ENCODE measurements around the gene GIPR.
A peak's percentile ranks its signal among the peaks of the same experiment; 100 is the strongest.
"Not testable (repeated sequence)": the region's sequence is repeated elsewhere in the genome, so short reads cannot be mapped to it uniquely, and the experiment has no call there.

The GIPR gene

GRCh38 chr19:45716359-45717130, 48.5 kb downstream of the GIPR start:
- no peak for TF ChIP-seq EZH2phosphoT487 (IDR thresholded peaks at IDR 0.05; ENCODE audit: borderline replicate concordance, low read length)
- peak; percentile 27 for TF ChIP-seq CTCF (IDR thresholded peaks at IDR 0.05; ENCODE audit: low read depth, low read length, poor library complexity, severe bottlenecking)
- peaks cover 24% of the 10 kb centered on the region for H3K4me1 ChIP-seq (ENCODE audit: control insufficient read depth, low read length)
- H3K9me3 ChIP-seq (ENCODE audit: control insufficient read depth, insufficient read depth, low read length) = no peaks in the 10 kb centered on the region
- no peaks in the 10 kb centered on the region for H3K9me2 ChIP-seq (replicated peaks; ENCODE audit: control insufficient read depth, low read length)
- peaks cover 66% of the 10 kb centered on the region for H3K79me2 ChIP-seq (ENCODE audit: control insufficient read depth, low read length)
- no peaks in the 10 kb centered on the region for H4K20me1 ChIP-seq (ENCODE audit: control insufficient read depth, insufficient read depth, low read depth, low read length)
- peak overlapping the region; percentile 47 for H3K27ac ChIP-seq (ENCODE audit: low read depth, low read length)
- no peaks in the 10 kb centered on the region for H3K27me3 ChIP-seq (ENCODE audit: control insufficient read depth, low read length)
- H3K4me2 ChIP-seq (ENCODE audit: low read length) = peak overlapping the region; percentile 68
- peaks cover 25% of the 10 kb centered on the region for H3K36me3 ChIP-seq (ENCODE audit: control insufficient read depth, low read length)
- H3F3A ChIP-seq (ENCODE audit: control insufficient read depth, insufficient read depth) = peaks cover 5% of the 10 kb centered on the region; the same call in 1 of the 2 replicates
- peak overlapping the region; percentile 82 for H3K4me3 ChIP-seq (ENCODE audit: low read length)

GRCh38 chr19:45717131-45717982, 49.3 kb downstream of the GIPR start:
- Histone ChIP-seq H4K20me1 (ENCODE audit: control insufficient read depth, insufficient read depth, low read depth, low read length) (no peaks in the 10 kb centered on the region), H3K4me3 (ENCODE audit: low read length) (peak overlapping the region; percentile 82), H3K36me3 (ENCODE audit: control insufficient read depth, low read length) (peaks cover 17% of the 10 kb centered on the region), H3K27me3 (ENCODE audit: control insufficient read depth, low read length) (no peaks in the 10 kb centered on the region), H3K4me2 (ENCODE audit: low read length) (peak overlapping the region; percentile 92), H3F3A (ENCODE audit: control insufficient read depth, insufficient read depth) (peaks cover 5% of the 10 kb centered on the region; the same call in 1 of the 2 replicates), H3K27ac (ENCODE audit: low read depth, low read length) (peak overlapping the region; percentile 58), H3K9me3 (ENCODE audit: control insufficient read depth, insufficient read depth, low read length) (no peaks in the 10 kb centered on the region), H3K9me2 (replicated peaks; ENCODE audit: control insufficient read depth, low read length) (no peaks in the 10 kb centered on the region), H3K4me1 (ENCODE audit: control insufficient read depth, low read length) (peaks cover 22% of the 10 kb centered on the region), H3K79me2 (ENCODE audit: control insufficient read depth, low read length) (peaks cover 60% of the 10 kb centered on the region)
- TF ChIP-seq EZH2phosphoT487 (IDR thresholded peaks at IDR 0.05; ENCODE audit: borderline replicate concordance, low read length) = no peak
- no peak for TF ChIP-seq CTCF (IDR thresholded peaks at IDR 0.05; ENCODE audit: low read depth, low read length, poor library complexity, severe bottlenecking)

- H3K79me2 ChIP-seq (ENCODE audit: control insufficient read depth, low read length) = peaks cover 59% of the 10 kb centered on the region
- H3K36me3 ChIP-seq (ENCODE audit: control insufficient read depth, low read length) = peaks cover 10% of the 10 kb centered on the region
- H3K4me1 ChIP-seq (ENCODE audit: control insufficient read depth, low read length) = peaks cover 22% of the 10 kb centered on the region
- no peaks in the 10 kb centered on the region for H3K9me3 ChIP-seq (ENCODE audit: control insufficient read depth, insufficient read depth, low read length)
- no peaks in the 10 kb centered on the region for H3K27me3 ChIP-seq (ENCODE audit: control insufficient read depth, low read length)
- peaks cover 5% of the 10 kb centered on the region; the same call in 1 of the 2 replicates for H3F3A ChIP-seq (ENCODE audit: control insufficient read depth, insufficient read depth)
- peak overlapping the region; percentile 58 for H3K27ac ChIP-seq (ENCODE audit: low read depth, low read length)
- H3K4me2 ChIP-seq (ENCODE audit: low read length) = peak overlapping the region; percentile 92
- no peaks in the 10 kb centered on the region for H3K9me2 ChIP-seq (replicated peaks; ENCODE audit: control insufficient read depth, low read length)
- H4K20me1 ChIP-seq (ENCODE audit: control insufficient read depth, insufficient read depth, low read depth, low read length) = no peaks in the 10 kb centered on the region
- peak overlapping the region; percentile 74 for H3K4me3 ChIP-seq (ENCODE audit: low read length)
- TF ChIP-seq CTCF (IDR thresholded peaks at IDR 0.05; ENCODE audit: low read depth, low read length, poor library complexity, severe bottlenecking) (no peak), EZH2phosphoT487 (IDR thresholded peaks at IDR 0.05; ENCODE audit: borderline replicate concordance, low read length) (no peak)
These were observed 50.1 kb downstream of the GIPR start for GRCh38 chr19:45717983-45718650.

GRCh38 chr19:45720065-45720464, 52.0 kb downstream of the GIPR start:
- H3K4me2 ChIP-seq (ENCODE audit: low read length); H3K9me2 ChIP-seq (replicated peaks; ENCODE audit: control insufficient read depth, low read length); H3K9me3 ChIP-seq (ENCODE audit: control insufficient read depth, insufficient read depth, low read length); H3K4me3 ChIP-seq (ENCODE audit: low read length); H4K20me1 ChIP-seq (ENCODE audit: control insufficient read depth, insufficient read depth, low read depth, low read length); H3K27me3 ChIP-seq (ENCODE audit: control insufficient read depth, low read length); H3F3A ChIP-seq (ENCODE audit: control insufficient read depth, insufficient read depth); H3K27ac ChIP-seq (ENCODE audit: low read depth, low read length): not testable (repeated sequence)
- Histone ChIP-seq H3K36me3 (ENCODE audit: control insufficient read depth, low read length) (peaks cover 12% of the 10 kb centered on the region), H3K4me1 (ENCODE audit: control insufficient read depth, low read length) (peaks cover 20% of the 10 kb centered on the region), H3K79me2 (ENCODE audit: control insufficient read depth, low read length) (peaks cover 59% of the 10 kb centered on the region)

GRCh38 chr19:45728683-45729082, 60.7 kb downstream of the GIPR start:
- peaks cover 71% of the 10 kb centered on the region for H3K79me2 ChIP-seq (ENCODE audit: control insufficient read depth, low read length)
- H3F3A ChIP-seq (ENCODE audit: control insufficient read depth, insufficient read depth); H3K9me3 ChIP-seq (ENCODE audit: control insufficient read depth, insufficient read depth, low read length); H3K9me2 ChIP-seq (replicated peaks; ENCODE audit: control insufficient read depth, low read length); H3K36me3 ChIP-seq (ENCODE audit: control insufficient read depth, low read length); H3K4me3 ChIP-seq (ENCODE audit: low read length); H3K4me2 ChIP-seq (ENCODE audit: low read length); H4K20me1 ChIP-seq (ENCODE audit: control insufficient read depth, insufficient read depth, low read depth, low read length); H3K27ac ChIP-seq (ENCODE audit: low read depth, low read length); H3K27me3 ChIP-seq (ENCODE audit: control insufficient read depth, low read length): not testable (repeated sequence)
- peaks cover 15% of the 10 kb centered on the region for H3K4me1 ChIP-seq (ENCODE audit: control insufficient read depth, low read length)

All from DOHH2 (cell line).